ENCODE results near the gene COQ9. TPM values are rescaled to one million over a fixed set of nuclear protein-coding genes. Genes with fewer than 3 reads are reported as not detected.
A peak's percentile ranks its signal among the peaks of the same experiment; 100 is the strongest.
"Not testable (repeated sequence)": the region's sequence is repeated elsewhere in the genome, so short reads cannot be mapped to it uniquely, and the experiment has no call there.

COQ9 gene
- 18.5 TPM for total RNA-seq
- 10 to 100 TPM; 24.4 to 33.6 (median 27.8) TPM for polyA plus RNA-seq

GRCh38 chr16:57447186-57447962 lies at the start of gene COQ9, which contains the start of gene CIAPIN1:
COQ9 (plus strand) TSS chr16:57447479; CDS start chr16:57447506, 27 bp downstream.
CIAPIN1 (minus strand) TSS chr16:57447385; CDS start chr16:57440928, 6,457 bp downstream.
- Mint-ChIP-seq H3K9me3 (peaks cover 0 to 1% (median 0%) of the 10 kb centered on the region in 7 donors), H3K4me1 (peaks cover 18 to 44% (median 26%) of the 10 kb centered on the region in 4 donors), H3K36me3 (peaks cover 6% of the 10 kb centered on the region), H3K27ac (peak within 1 kb of the TSS; percentile 78 to 92 (median 91)), H3K4me3 (peak within 1 kb of the TSS; percentile 92 to 98 (median 96)), H3K27me3 (no peaks in the 10 kb centered on the region)
- Histone ChIP-seq H3K4me1 (ENCODE audit: control insufficient read depth, insufficient read depth, low read length, poor library complexity, severe bottlenecking) (peaks cover 23% of the 10 kb centered on the region), H3K4me3 (ENCODE audit: low read depth, low read length) (peak within 1 kb of the TSS; percentile 93), H3K36me3 (ENCODE audit: control insufficient read depth, insufficient read depth, low read length) (peaks cover 17% of the 10 kb centered on the region), H3K9me3 (ENCODE audit: control insufficient read depth in 2 of 2, low read length in 2 of 2) (no peaks in the 10 kb centered on the region), H3K27ac (ENCODE audit: insufficient read depth, low read length, poor library complexity, severe bottlenecking) (peak within 1 kb of the TSS; percentile 75), H3K27me3 (ENCODE audit: control insufficient read depth, insufficient read depth, low read length) (no peaks in the 10 kb centered on the region)
- DNase-seq (peak; percentile 90 to 95 (median 91)), ATAC-seq (ENCODE audit: low read depth in 2 of 2) (peak; percentile 99 to 100)

GRCh38 chr16:57397493-57397892 lies 49.8 kb upstream of the COQ9 start:
- ATAC-seq (ENCODE audit: low read depth in 2 of 2); H3K4me3 Mint-ChIP-seq; H3K4me1 Mint-ChIP-seq; H3K9me3 Mint-ChIP-seq; H3K4me3 ChIP-seq (ENCODE audit: low read depth, low read length); H3K27ac Mint-ChIP-seq; H3K9me3 ChIP-seq (ENCODE audit: control insufficient read depth in 2 of 2, low read length in 2 of 2); H3K4me1 ChIP-seq (ENCODE audit: control insufficient read depth, insufficient read depth, low read length, poor library complexity, severe bottlenecking); DNase-seq; H3K36me3 Mint-ChIP-seq; H3K36me3 ChIP-seq (ENCODE audit: control insufficient read depth, insufficient read depth, low read length); H3K27ac ChIP-seq (ENCODE audit: insufficient read depth, low read length, poor library complexity, severe bottlenecking); H3K27me3 ChIP-seq (ENCODE audit: control insufficient read depth, insufficient read depth, low read length): not testable (repeated sequence)
- H3K27me3 Mint-ChIP-seq, result peaks cover 12% of the 10 kb centered on the region

- Mint-ChIP-seq H3K9me3 (no peaks in the 10 kb centered on the region), H3K36me3 (no peaks in the 10 kb centered on the region), H3K4me3 (no peak overlapping the region), H3K27me3 (peaks cover 6% of the 10 kb centered on the region), H3K27ac (no peak overlapping the region), H3K4me1 (peaks cover 0 to 2% (median 0%) of the 10 kb centered on the region in 4 donors)
- no peaks in the 10 kb centered on the region for H3K9me3 ChIP-seq (ENCODE audit: control insufficient read depth in 2 of 2, low read length in 2 of 2)
- no peak overlapping the region for H3K4me3 ChIP-seq (ENCODE audit: low read depth, low read length)
- H3K36me3 ChIP-seq (ENCODE audit: control insufficient read depth, insufficient read depth, low read length), result no peaks in the 10 kb centered on the region
- no peak overlapping the region for H3K27ac ChIP-seq (ENCODE audit: insufficient read depth, low read length, poor library complexity, severe bottlenecking)
- H3K27me3 ChIP-seq (ENCODE audit: control insufficient read depth, insufficient read depth, low read length), result no peaks in the 10 kb centered on the region
- no peak for ATAC-seq (ENCODE audit: low read depth in 2 of 2)
- DNase-seq, result no peak
- no peaks in the 10 kb centered on the region for H3K4me1 ChIP-seq (ENCODE audit: control insufficient read depth, insufficient read depth, low read length, poor library complexity, severe bottlenecking)
Measured at GRCh38 chr16:57401943-57402640, 45.2 kb upstream of the COQ9 start.

- no peak for DNase-seq
- Histone ChIP-seq H3K27ac (ENCODE audit: insufficient read depth, low read length, poor library complexity, severe bottlenecking) (no peak within 1 kb of the TSS), H3K36me3 (ENCODE audit: control insufficient read depth, insufficient read depth, low read length) (no peaks in the 10 kb centered on the region), H3K9me3 (ENCODE audit: control insufficient read depth in 2 of 2, low read length in 2 of 2) (no peaks in the 10 kb centered on the region), H3K27me3 (ENCODE audit: control insufficient read depth, insufficient read depth, low read length) (no peaks in the 10 kb centered on the region), H3K4me3 (ENCODE audit: low read depth, low read length) (no peak within 1 kb of the TSS), H3K4me1 (ENCODE audit: control insufficient read depth, insufficient read depth, low read length, poor library complexity, severe bottlenecking) (no peaks in the 10 kb centered on the region)
- no peak for ATAC-seq (ENCODE audit: low read depth in 2 of 2)
- H3K4me3 Mint-ChIP-seq, result no peak within 1 kb of the TSS
- H3K27me3 Mint-ChIP-seq, result peaks cover 10% of the 10 kb centered on the region
- H3K36me3 Mint-ChIP-seq, result no peaks in the 10 kb centered on the region
- H3K27ac Mint-ChIP-seq, result peak within 1 kb of the TSS in 1 of 3 donors; percentile 2
- no peaks in the 10 kb centered on the region for H3K9me3 Mint-ChIP-seq
- H3K4me1 Mint-ChIP-seq, result peaks cover 0 to 3% (median under 1%) of the 10 kb centered on the region in 4 donors
Measured at GRCh38 chr16:57403965-57404817, 43.1 kb upstream of the COQ9 start, which contains the start of gene CCL17. CCL17 (plus strand) TSS chr16:57404767; CDS start chr16:57413933, 9,166 bp downstream.

- ATAC-seq (ENCODE audit: low read depth in 2 of 2) (no peak), DNase-seq (no peak)
- H3K27me3 ChIP-seq (ENCODE audit: control insufficient read depth, insufficient read depth, low read length), result no peaks in the 10 kb centered on the region
- no peaks in the 10 kb centered on the region for H3K9me3 ChIP-seq (ENCODE audit: control insufficient read depth in 2 of 2, low read length in 2 of 2)
- no peaks in the 10 kb centered on the region for H3K36me3 ChIP-seq (ENCODE audit: control insufficient read depth, insufficient read depth, low read length)
- Mint-ChIP-seq H3K4me1 (peaks cover 0 to 3% (median under 1%) of the 10 kb centered on the region in 4 donors), H3K27me3 (peaks cover 11% of the 10 kb centered on the region), H3K36me3 (no peaks in the 10 kb centered on the region), H3K27ac (no peak overlapping the region), H3K9me3 (no peaks in the 10 kb centered on the region), H3K4me3 (no peak overlapping the region)
- H3K4me3 ChIP-seq (ENCODE audit: low read depth, low read length), result no peak overlapping the region
- no peaks in the 10 kb centered on the region for H3K4me1 ChIP-seq (ENCODE audit: control insufficient read depth, insufficient read depth, low read length, poor library complexity, severe bottlenecking)
- H3K27ac ChIP-seq (ENCODE audit: insufficient read depth, low read length, poor library complexity, severe bottlenecking), result no peak overlapping the region
Measured at GRCh38 chr16:57405097-57405496, 42.2 kb upstream of the COQ9 start.

- Histone ChIP-seq H3K9me3 (ENCODE audit: control insufficient read depth in 2 of 2, low read length in 2 of 2) (no peaks in the 10 kb centered on the region), H3K36me3 (ENCODE audit: control insufficient read depth, insufficient read depth, low read length) (no peaks in the 10 kb centered on the region), H3K4me3 (ENCODE audit: low read depth, low read length) (no peak overlapping the region), H3K4me1 (ENCODE audit: control insufficient read depth, insufficient read depth, low read length, poor library complexity, severe bottlenecking) (no peaks in the 10 kb centered on the region), H3K27me3 (ENCODE audit: control insufficient read depth, insufficient read depth, low read length) (no peaks in the 10 kb centered on the region), H3K27ac (ENCODE audit: insufficient read depth, low read length, poor library complexity, severe bottlenecking) (no peak overlapping the region)
- Mint-ChIP-seq H3K4me1 (peaks cover 0 to 3% (median under 1%) of the 10 kb centered on the region in 4 donors), H3K27ac (no peak overlapping the region), H3K9me3 (no peaks in the 10 kb centered on the region), H3K4me3 (no peak overlapping the region), H3K27me3 (peaks cover 4% of the 10 kb centered on the region), H3K36me3 (no peaks in the 10 kb centered on the region)
- no peak for ATAC-seq (ENCODE audit: low read depth in 2 of 2)
- no peak for DNase-seq
Measured at GRCh38 chr16:57406881-57407280, 40.4 kb upstream of the COQ9 start.

Data from CD4-positive, CD25-positive, alpha-beta regulatory T cell (primary cell).